GM23338 (cell line): ENCODE data around the gene NRP1.

ENCODE experiments used
- CREB1 ChIP-seq: fragments of 250-450 bp; sonication (Bioruptor Pico); IDR thresholded peaks from 2 replicates; pipeline ENCODE4 v1.5.0; 2020; ENCODE audit warnings: low read depth, mild to moderate bottlenecking, moderate library complexity
- EZH2 ChIP-seq: fragments of 200-600 bp; sonication (generic); IDR thresholded peaks from one replicate; pipeline ENCODE4 v1.8.0; 2017; ENCODE audit warnings: antibody characterized with exemption, mild to moderate bottlenecking, low read depth; ENCODE audit not compliant: unreplicated experiment
- EZH2phosphoT487 ChIP-seq: fragments of 200-600 bp; sonication (generic); IDR thresholded peaks from one replicate; pipeline ENCODE4 v1.8.1; 2018; ENCODE audit warnings: antibody characterized with exemption; ENCODE audit not compliant: unreplicated experiment
- POLR2AphosphoS5 ChIP-seq: IDR thresholded peaks from 2 replicates; pipeline ENCODE4 v1.6.1; 2016; ENCODE audit warnings: antibody characterized with exemption, low read depth
- STAT1 ChIP-seq: IDR thresholded peaks from one replicate; pipeline ENCODE4 v1.6.1; 2016; ENCODE audit warnings: antibody characterized with exemption; ENCODE audit not compliant: unreplicated experiment
- ZNF331 ChIP-seq: fragments of 250-450 bp; sonication (Bioruptor Pico); IDR thresholded peaks from 2 replicates; pipeline ENCODE4 v1.5.0; 2020; ENCODE audit warnings: low read depth, mild to moderate bottlenecking, moderate library complexity
- TF ChIP-seq, protein P1 (sequence below), 2 experiments: fragments of 200-600 bp in 1 of 2; sonication (generic) in 1 of 2; conservative IDR thresholded peaks; 2 replicates each; pipeline versions ENCODE4 v1.5.1 to v1.6.1; 2016 to 2017; ENCODE audit warnings: antibody characterized with exemption in 2 of 2, low read depth in 2 of 2, mild to moderate bottlenecking in 2 of 2, moderate library complexity in 1 of 2
- TF ChIP-seq, protein P2 (sequence below): IDR thresholded peaks from one replicate; pipeline ENCODE4 v1.6.1; 2018; ENCODE audit warnings: antibody characterized with exemption; ENCODE audit not compliant: unreplicated experiment

DNA sequence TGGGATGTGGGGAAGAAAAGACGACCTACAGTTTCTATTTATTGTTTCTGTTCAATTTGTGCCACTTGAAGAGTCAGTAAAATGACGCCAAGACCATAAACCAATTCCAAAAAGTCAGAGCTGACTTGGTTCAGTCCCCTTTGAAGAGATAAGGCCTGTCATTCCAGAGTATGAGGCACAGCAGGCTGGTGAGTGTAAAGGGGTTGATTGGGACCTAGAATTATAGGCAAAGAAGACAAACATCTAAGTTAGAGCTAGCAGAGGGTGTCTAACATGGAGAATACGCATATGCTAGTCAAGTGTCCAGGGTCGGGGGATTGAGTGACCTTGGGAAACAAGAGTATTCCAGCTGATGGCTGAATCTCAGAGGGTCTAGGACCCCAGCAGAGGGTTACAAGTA lies 23.6 kb downstream of the NRP1 start:
- TF ChIP-seq STAT1 (no peak), EZH2phosphoT487 (no peak), EZH2 (no peak), POLR2AphosphoS5 (no peak), CREB1 (CRISPR knock-in tag) (no peak), ZNF331 (CRISPR knock-in tag) (no peak)
- TF ChIP-seq, protein P1, sequence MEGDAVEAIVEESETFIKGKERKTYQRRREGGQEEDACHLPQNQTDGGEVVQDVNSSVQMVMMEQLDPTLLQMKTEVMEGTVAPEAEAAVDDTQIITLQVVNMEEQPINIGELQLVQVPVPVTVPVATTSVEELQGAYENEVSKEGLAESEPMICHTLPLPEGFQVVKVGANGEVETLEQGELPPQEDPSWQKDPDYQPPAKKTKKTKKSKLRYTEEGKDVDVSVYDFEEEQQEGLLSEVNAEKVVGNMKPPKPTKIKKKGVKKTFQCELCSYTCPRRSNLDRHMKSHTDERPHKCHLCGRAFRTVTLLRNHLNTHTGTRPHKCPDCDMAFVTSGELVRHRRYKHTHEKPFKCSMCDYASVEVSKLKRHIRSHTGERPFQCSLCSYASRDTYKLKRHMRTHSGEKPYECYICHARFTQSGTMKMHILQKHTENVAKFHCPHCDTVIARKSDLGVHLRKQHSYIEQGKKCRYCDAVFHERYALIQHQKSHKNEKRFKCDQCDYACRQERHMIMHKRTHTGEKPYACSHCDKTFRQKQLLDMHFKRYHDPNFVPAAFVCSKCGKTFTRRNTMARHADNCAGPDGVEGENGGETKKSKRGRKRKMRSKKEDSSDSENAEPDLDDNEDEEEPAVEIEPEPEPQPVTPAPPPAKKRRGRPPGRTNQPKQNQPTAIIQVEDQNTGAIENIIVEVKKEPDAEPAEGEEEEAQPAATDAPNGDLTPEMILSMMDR (conservative IDR thresholded peaks at IDR 0.05; ENCODE audit: low read depth in 2 of 2), result no peak
- TF ChIP-seq, protein P2, sequence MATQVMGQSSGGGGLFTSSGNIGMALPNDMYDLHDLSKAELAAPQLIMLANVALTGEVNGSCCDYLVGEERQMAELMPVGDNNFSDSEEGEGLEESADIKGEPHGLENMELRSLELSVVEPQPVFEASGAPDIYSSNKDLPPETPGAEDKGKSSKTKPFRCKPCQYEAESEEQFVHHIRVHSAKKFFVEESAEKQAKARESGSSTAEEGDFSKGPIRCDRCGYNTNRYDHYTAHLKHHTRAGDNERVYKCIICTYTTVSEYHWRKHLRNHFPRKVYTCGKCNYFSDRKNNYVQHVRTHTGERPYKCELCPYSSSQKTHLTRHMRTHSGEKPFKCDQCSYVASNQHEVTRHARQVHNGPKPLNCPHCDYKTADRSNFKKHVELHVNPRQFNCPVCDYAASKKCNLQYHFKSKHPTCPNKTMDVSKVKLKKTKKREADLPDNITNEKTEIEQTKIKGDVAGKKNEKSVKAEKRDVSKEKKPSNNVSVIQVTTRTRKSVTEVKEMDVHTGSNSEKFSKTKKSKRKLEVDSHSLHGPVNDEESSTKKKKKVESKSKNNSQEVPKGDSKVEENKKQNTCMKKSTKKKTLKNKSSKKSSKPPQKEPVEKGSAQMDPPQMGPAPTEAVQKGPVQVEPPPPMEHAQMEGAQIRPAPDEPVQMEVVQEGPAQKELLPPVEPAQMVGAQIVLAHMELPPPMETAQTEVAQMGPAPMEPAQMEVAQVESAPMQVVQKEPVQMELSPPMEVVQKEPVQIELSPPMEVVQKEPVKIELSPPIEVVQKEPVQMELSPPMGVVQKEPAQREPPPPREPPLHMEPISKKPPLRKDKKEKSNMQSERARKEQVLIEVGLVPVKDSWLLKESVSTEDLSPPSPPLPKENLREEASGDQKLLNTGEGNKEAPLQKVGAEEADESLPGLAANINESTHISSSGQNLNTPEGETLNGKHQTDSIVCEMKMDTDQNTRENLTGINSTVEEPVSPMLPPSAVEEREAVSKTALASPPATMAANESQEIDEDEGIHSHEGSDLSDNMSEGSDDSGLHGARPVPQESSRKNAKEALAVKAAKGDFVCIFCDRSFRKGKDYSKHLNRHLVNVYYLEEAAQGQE, result no peak
